Esophagus squamous epithelium (tissue), 4 donors: ENCODE results near the gene PROKR2.

ENCODE experiments used
- CTCF ChIP-seq, 6 experiments: fragments of 450-650 bp in 4 of 6; fragments of 200-600 bp in 2 of 6; sonication (generic) in 2 of 6; IDR thresholded peaks; one replicate each; pipeline ENCODE4 v1.5.1; 2016 to 2019; ENCODE audit warnings: antibody characterized with exemption in 6 of 6, mild to moderate bottlenecking in 4 of 6, moderate library complexity in 4 of 6
- POLR2A ChIP-seq, 4 donors: fragments of 450-650 bp; IDR thresholded peaks; one replicate each; pipeline ENCODE4 v1.6.1; 2017; ENCODE audit warnings: antibody characterized with exemption in 4 of 4, mild to moderate bottlenecking in 4 of 4, moderate library complexity in 3 of 4

DNA sequence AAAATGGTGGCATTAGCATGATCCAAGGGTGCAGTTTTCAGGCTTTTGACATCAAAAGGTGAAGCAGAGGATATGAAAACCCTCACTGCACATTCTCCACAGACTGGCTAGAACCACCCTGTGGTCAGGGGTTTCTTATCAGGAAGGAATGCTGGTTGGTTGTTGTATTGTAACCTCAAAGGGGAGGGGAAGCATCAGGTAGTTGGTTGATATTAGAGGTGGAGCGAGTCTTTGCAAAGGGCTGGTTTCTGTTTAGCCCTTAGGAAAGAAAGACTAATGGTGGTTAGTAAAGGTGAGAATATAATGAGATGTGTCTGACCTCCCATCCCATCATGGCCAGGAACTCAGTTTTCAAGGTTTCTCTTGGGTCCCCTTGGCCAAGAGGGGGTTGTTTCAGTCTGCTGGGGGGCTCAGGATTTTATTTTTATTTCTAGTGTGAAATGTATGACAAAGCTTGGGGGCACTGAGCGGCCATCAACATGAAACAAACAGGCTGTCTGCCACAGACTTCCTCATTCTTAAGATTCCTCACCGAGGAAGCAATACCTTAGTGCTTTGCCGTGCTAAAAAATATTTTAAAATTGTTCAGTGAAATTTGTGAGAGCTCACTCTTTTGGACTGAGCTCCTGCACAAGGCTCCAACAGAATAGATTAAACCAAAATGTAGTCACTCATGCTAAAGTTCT lies 47.5 kb upstream of the PROKR2 start:
- TF ChIP-seq CTCF (IDR thresholded peaks at IDR 0.05) (no peak), POLR2A (IDR thresholded peaks at IDR 0.05) (no peak)
